Endothelial cell of umbilical vein (primary cell): ENCODE data around the gene GEMIN7. TPM values are rescaled to one million over a fixed set of nuclear protein-coding genes. Genes with fewer than 3 reads are reported as not detected.

ENCODE experiments used
- BruUV-seq: library from RNA; stranded (reverse); fragments of 400-500 nt; replicated peaks from 2 replicates; lab custom pipeline; 2021; lab: Mats Ljungman, UMichigan
- CTCF ChIA-PET: fragments of 300-600, 350-600 bp; sonication (Branson Sonifier 250); formaldehyde crosslinking; loops from one replicate; lab custom pipeline; 2021; ENCODE audit warnings: antibody characterized with exemption, inconsistent platforms; lab: Charles Lee
- POLR2A ChIA-PET: fragments of 300-600, 350-600 bp; sonication (Branson Sonifier 250); formaldehyde crosslinking; loops from one replicate; lab custom pipeline; 2021; ENCODE audit warnings: antibody characterized with exemption, inconsistent platforms; lab: Charles Lee
- DNase-seq: peaks from one replicate; pipeline ENCODE4 v3.0.0-alpha.2; 2011; ENCODE audit warnings: low read depth, low spot score
- FAIRE-seq: peaks from 2 replicates; lab custom pipeline; 2011; peaks lifted over from hg19 to GRCh38; lab: Jason Lieb, UNC
- H2AFZ ChIP-seq: 2 replicates; pipeline ENCODE4 v1.6.0; 2012; ENCODE audit warnings: low read depth, low read length, control low read depth, inconsistent platforms
- H3K27ac ChIP-seq: 2 replicates; pipeline ENCODE4 v1.5.1; 2011; ENCODE audit warnings: low read depth, mild to moderate bottlenecking, control low read depth, low read length, moderate library complexity; ENCODE audit not compliant: insufficient read depth
- H3K27me3 ChIP-seq, 2 experiments: 2 replicates each; pipeline versions ENCODE4 v1.6.0 to v1.6.1; 2011; ENCODE audit warnings: low read length in 2 of 2, mixed read lengths in 1 of 2; ENCODE audit not compliant: control insufficient read depth in 2 of 2, insufficient read depth in 2 of 2
- H3K36me3 ChIP-seq, 2 experiments: 2 replicates in 1 of 2; 3 replicates in 1 of 2; pipeline ENCODE4 v1.5.1; 2011; ENCODE audit warnings: low read length in 2 of 2, mild to moderate bottlenecking in 1 of 2, moderate library complexity in 1 of 2; ENCODE audit not compliant: control insufficient read depth in 2 of 2, insufficient read depth in 2 of 2; ENCODE audit errors: extremely low read depth in 1 of 2
- H3K4me1 ChIP-seq: 3 replicates; pipeline ENCODE4 v1.5.1; 2011; ENCODE audit warnings: mild to moderate bottlenecking, low read length; ENCODE audit not compliant: control insufficient read depth, insufficient read depth; ENCODE audit errors: extremely low read depth
- H3K4me2 ChIP-seq: 2 replicates; pipeline ENCODE4 v1.6.1; 2011; ENCODE audit warnings: low read length, control low read depth, mixed read lengths; ENCODE audit not compliant: insufficient read depth
- H3K4me3 ChIP-seq, 3 experiments: fragments of 200-600 bp in 1 of 3; sonication (generic), shearing (Covaris generic) in 1 of 3; replicated peaks in 1 of 3; 2 replicates each; pipeline ENCODE4 v1.5.1; 2011 to 2016; ENCODE audit warnings: control low read depth in 3 of 3, low read length in 3 of 3, mild to moderate bottlenecking in 2 of 3, inconsistent platforms in 1 of 3, low read depth in 1 of 3, moderate library complexity in 1 of 3; ENCODE audit not compliant: insufficient read depth in 1 of 3
- H3K79me2 ChIP-seq: 2 replicates; pipeline ENCODE4 v1.6.0; 2012; ENCODE audit warnings: low read length, inconsistent platforms; ENCODE audit not compliant: control insufficient read depth, insufficient read depth
- H3K9ac ChIP-seq: replicated peaks from 2 replicates; pipeline ENCODE3; 2011; ENCODE audit warnings: low read length, control low read depth; ENCODE audit not compliant: insufficient read depth; ENCODE audit errors: extremely low read depth
- H3K9me1 ChIP-seq: replicated peaks from 3 replicates; pipeline ENCODE4 v1.6.0; 2011; ENCODE audit warnings: mild to moderate bottlenecking, low read length; ENCODE audit not compliant: control insufficient read depth, insufficient read depth; ENCODE audit errors: extremely low read depth
- H3K9me3 ChIP-seq: replicated peaks from 2 replicates; pipeline ENCODE4 v1.5.1; 2012; ENCODE audit warnings: low read length, inconsistent platforms; ENCODE audit not compliant: control insufficient read depth, insufficient read depth
- H4K20me1 ChIP-seq: replicated peaks from 2 replicates; pipeline ENCODE3; 2011; ENCODE audit warnings: mild to moderate bottlenecking, low read length; ENCODE audit not compliant: control insufficient read depth, insufficient read depth; ENCODE audit errors: extremely low read depth
- EZH2 ChIP-seq: IDR thresholded peaks from 2 replicates; pipeline ENCODE4 v1.6.1; 2012; ENCODE audit warnings: borderline replicate concordance, low read depth, mild to moderate bottlenecking, moderate library complexity, low read length, inconsistent platforms; ENCODE audit not compliant: severe bottlenecking
- FOS ChIP-seq: IDR thresholded peaks from 2 replicates; pipeline ENCODE4 v1.6.1; 2011; ENCODE audit warnings: mild to moderate bottlenecking, low read length, moderate library complexity, borderline replicate concordance; ENCODE audit not compliant: insufficient read depth
- GATA2 ChIP-seq: IDR thresholded peaks from 2 replicates; pipeline ENCODE4 v1.7.0; 2011; ENCODE audit warnings: low read depth, mild to moderate bottlenecking, moderate library complexity, mixed read lengths, low read length; ENCODE audit not compliant: insufficient read length, insufficient read depth
- JUN ChIP-seq: IDR thresholded peaks from 2 replicates; pipeline ENCODE4 v1.6.1; 2011; ENCODE audit warnings: borderline replicate concordance, low read depth; ENCODE audit not compliant: insufficient read length, insufficient read depth
- MYC ChIP-seq: IDR thresholded peaks from one replicate; pipeline ENCODE4 v1.6.1; 2011; ENCODE audit warnings: mild to moderate bottlenecking, low read depth, low read length
- POLR2AphosphoS5 ChIP-seq: IDR thresholded peaks from 2 replicates; pipeline ENCODE4 v1.6.1; 2012; ENCODE audit warnings: low read depth, mild to moderate bottlenecking, control low read depth, low read length, moderate library complexity; ENCODE audit not compliant: insufficient read depth
- dilution Hi-C: fragments of 300-500 bp; cut with MboI; formaldehyde crosslinking; loops from one replicate; pipeline ENCODE4 v1.15.0; 2019; ENCODE audit warnings: low sequenced_read_pairs; ENCODE audit not compliant: extremely low pct_ligation_motif_present
- intact Hi-C: fragments of 100-400 bp; cut with micrococcal nuclease; formaldehyde crosslinking; loops from one replicate; pipeline ENCODE4 v1.10.0; 2022
- polyA plus RNA-seq, 4 experiments: library from polyadenylated mRNA; depleted of rRNA in 3 of 4; stranded (reverse) in 3 of 4; unstranded in 1 of 4; fragments of >200 nt; gene quantifications; 2 replicates each; pipeline versions ENCODE4 v1.2.1 to v1.2.3, GENCODE V29; 2011 to 2012; ENCODE audit warnings: missing spikeins in 1 of 4
- total RNA-seq: library from RNA; stranded (reverse); gene quantifications from 2 replicates; pipeline ENCODE4 v1.2.3, GENCODE V29; 2021
- TF ChIP-seq, protein P1 (sequence below): IDR thresholded peaks from 2 replicates; pipeline ENCODE4 v1.6.1; 2011; ENCODE audit not compliant: insufficient read depth, insufficient read length

GEMIN7 gene
- total and polyA plus RNA-seq, 2 donors (not counting 3 experiments of a cell fraction or from before 2014, with no cell fraction given), result 34.2 to 53.7 TPM

DNA sequence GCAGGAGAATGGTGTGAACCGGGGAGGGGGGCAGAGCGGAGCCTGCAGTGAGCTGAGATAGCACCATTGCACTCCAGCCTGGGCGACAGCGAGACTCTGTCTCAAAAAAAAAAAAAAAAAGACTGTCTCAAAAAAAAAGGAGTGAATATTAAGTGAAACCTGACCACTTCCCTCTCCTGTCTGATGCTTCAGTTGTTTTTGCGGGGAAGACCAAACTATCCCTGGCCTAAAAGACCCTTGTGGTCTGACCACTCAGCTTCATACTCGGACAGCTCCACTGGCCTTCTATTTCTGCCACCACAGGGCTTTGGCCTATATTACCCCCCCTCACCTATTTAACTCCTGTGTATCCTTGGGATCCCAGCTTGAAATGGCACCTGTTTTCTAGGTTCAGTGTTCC is 37.9 kb upstream of the GEMIN7 start:
- no peak overlapping the region for H3K4me2 ChIP-seq
- ChIA-PET POLR2A (no interaction called here), CTCF (interaction anchor here (0.7 to 1.4 kb wide), 2 partner anchors 19 to 49 kb away, joined by 3 to 7 read pairs; no protein-coding TSS in a partner anchor)
- FAIRE-seq (no peak), DNase-seq (no peak)
- BruUV-seq, result no TSS peak
- TF ChIP-seq GATA2 (no peak), JUN (no peak)
- H3K36me3 ChIP-seq, result peaks cover 5 to 36% of the 10 kb centered on the region in 2 experiments
- no peak overlapping the region for H3K27ac ChIP-seq
- H2AFZ ChIP-seq, result no peak overlapping the region
- intact Hi-C loops (no loop called here), dilution Hi-C loops (no loop called here)
- no peaks in the 10 kb centered on the region for H3K9me1 ChIP-seq
- no peak overlapping the region for H3K9ac ChIP-seq
- H3K4me1 ChIP-seq, result peaks cover 11% of the 10 kb centered on the region
- H3K4me3 ChIP-seq, result no peak overlapping the region
- H3K79me2 ChIP-seq, result peaks cover 55% of the 10 kb centered on the region
- H3K27me3 ChIP-seq, result no peaks in the 10 kb centered on the region
- peaks cover 3% of the 10 kb centered on the region for H4K20me1 ChIP-seq
- no peaks in the 10 kb centered on the region for H3K9me3 ChIP-seq

DNA sequence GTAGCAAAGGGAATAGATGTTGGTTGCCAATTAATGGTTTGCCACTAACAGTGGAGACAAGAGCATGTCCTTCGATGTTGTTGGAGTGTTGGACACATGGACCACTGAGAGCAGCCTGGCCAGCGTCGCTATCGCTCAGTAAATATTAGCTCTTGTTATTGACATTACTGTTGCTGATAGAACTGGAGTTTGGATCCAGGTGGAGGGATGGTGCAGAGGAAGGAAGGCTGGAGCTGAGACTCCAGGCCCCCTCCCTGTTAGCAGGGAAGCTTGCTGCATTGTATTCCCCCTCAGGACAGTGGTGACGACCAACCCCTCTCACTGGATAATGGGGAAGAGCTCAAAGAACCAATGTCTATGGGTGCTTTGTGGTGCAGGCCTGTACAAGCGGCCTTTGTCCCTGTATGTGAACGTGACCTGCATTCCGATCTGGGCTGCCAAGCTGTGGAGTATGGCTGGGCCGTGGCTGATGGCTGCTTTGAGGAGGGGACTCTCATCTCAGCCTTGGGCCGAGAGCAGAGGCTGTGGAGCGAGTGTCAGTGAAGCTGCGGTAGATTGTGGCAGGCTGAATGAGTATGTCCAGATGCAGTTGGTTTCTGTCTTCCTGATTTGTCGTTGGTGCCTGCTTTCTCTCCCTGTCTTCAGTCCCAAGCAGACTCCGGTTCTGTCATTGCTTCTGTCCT is 33.2 kb upstream of the GEMIN7 start:
- no peaks in the 10 kb centered on the region for H4K20me1 ChIP-seq
- intact Hi-C loops, result no loop called here
- H2AFZ ChIP-seq, result no peak overlapping the region
- POLR2A ChIA-PET, result no interaction called here
- peaks cover 5 to 29% of the 10 kb centered on the region in 2 experiments for H3K36me3 ChIP-seq
- BruUV-seq, result no TSS peak
- no peak overlapping the region for H3K4me2 ChIP-seq
- H3K9me3 ChIP-seq, result no peaks in the 10 kb centered on the region
- TF ChIP-seq EZH2 (no peak), JUN (no peak), MYC (no peak), POLR2AphosphoS5 (no peak), FOS (no peak)
- TF ChIP-seq, protein P1, sequence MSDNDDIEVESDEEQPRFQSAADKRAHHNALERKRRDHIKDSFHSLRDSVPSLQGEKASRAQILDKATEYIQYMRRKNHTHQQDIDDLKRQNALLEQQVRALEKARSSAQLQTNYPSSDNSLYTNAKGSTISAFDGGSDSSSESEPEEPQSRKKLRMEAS, result no peak
- FAIRE-seq (no peak), DNase-seq (no peak)
- H3K27ac ChIP-seq, result no peak overlapping the region
- H3K27me3 ChIP-seq, result no peaks in the 10 kb centered on the region
- no peak overlapping the region for H3K4me3 ChIP-seq
- no peaks in the 10 kb centered on the region for H3K4me1 ChIP-seq
- no peak overlapping the region for H3K9ac ChIP-seq
- H3K9me1 ChIP-seq, result no peaks in the 10 kb centered on the region
- peaks cover 68% of the 10 kb centered on the region for H3K79me2 ChIP-seq
- dilution Hi-C loops, result no loop called here
- CTCF ChIA-PET, result no interaction called here
